Testis (tissue), 3 donors: ENCODE data around the gene CRHR1. TPM values are rescaled to one million over a fixed set of nuclear protein-coding genes. Genes with fewer than 3 reads are reported as not detected.

Source experiments
- DNase-seq: peaks from one replicate; pipeline ENCODE4 v3.0.0-alpha.2; 2019
- H3K27ac ChIP-seq, 2 donors: fragments of 200-600 bp; sonication (generic); one replicate each; pipeline ENCODE4 v1.5.1; 2019
- H3K27me3 ChIP-seq: fragments of 200-600 bp; sonication (generic); one replicate; pipeline ENCODE4 v1.5.1; 2019
- H3K36me3 ChIP-seq: fragments of 200-600 bp; sonication (generic); one replicate; pipeline ENCODE4 v1.5.1; 2017; ENCODE audit warnings: low read depth; ENCODE audit errors: missing control alignments
- H3K4me1 ChIP-seq: fragments of 200-600 bp; sonication (generic); one replicate; pipeline ENCODE4 v1.5.1; 2019
- H3K4me3 ChIP-seq, 2 donors: fragments of 200-600 bp; sonication (generic); one replicate each; pipeline ENCODE4 v1.5.1; 2017 to 2019
- H3K9me3 ChIP-seq: fragments of 200-600 bp; sonication (generic); one replicate; pipeline ENCODE4 v1.5.1; 2017
- POLR2A ChIP-seq: fragments of 450-650 bp; IDR thresholded peaks from one replicate; pipeline ENCODE4 v1.6.1; 2017; ENCODE audit warnings: antibody characterized with exemption, mild to moderate bottlenecking, moderate library complexity
- WGBS, 2 donors: methylation state at CpG; one replicate each; pipeline ENCODE4 v1.1.5; 2018; 5-methylcytosine and 5-hydroxymethylcytosine counted together
- intact Hi-C: fragments of 100-400 bp; cut with DNase I; formaldehyde crosslinking; loops from one replicate; pipeline ENCODE4 v1.15.1; 2023; ENCODE audit warnings: low total_unique reads
- polyA plus RNA-seq: library from polyadenylated mRNA; stranded (reverse); fragments of 350-450 nt; fragmentation: Illumina TruSeq; extraction: RNeasy Lipid Tissue Mini Kit (QIAGEN cat#74804); gene quantifications from one replicate; pipeline ENCODE4 v1.2.3, GENCODE V29; 2014; ENCODE audit warnings: low read depth, low replicate concordance; ENCODE audit not compliant: insufficient read depth
- total RNA-seq, 2 donors: library from RNA; depleted of rRNA; stranded (reverse); fragments of >200 nt; gene quantifications; one replicate each; pipeline ENCODE4 v1.2.3, GENCODE V29; 2016
- TF ChIP-seq, protein P1 (sequence below), 3 experiments: fragments of 450-650 bp in 2 of 3; fragments of 200-600 bp in 1 of 3; sonication (generic) in 1 of 3; IDR thresholded peaks; one replicate each; pipeline ENCODE4 v1.5.1; 2016 to 2019; ENCODE audit warnings: antibody characterized with exemption in 3 of 3, mild to moderate bottlenecking in 2 of 3, moderate library complexity in 1 of 3

Gene CRHR1
- total and polyA plus RNA-seq, 3 donors from 2014 or later, result 0.55 to 1.9 (median 0.55) TPM

DNA sequence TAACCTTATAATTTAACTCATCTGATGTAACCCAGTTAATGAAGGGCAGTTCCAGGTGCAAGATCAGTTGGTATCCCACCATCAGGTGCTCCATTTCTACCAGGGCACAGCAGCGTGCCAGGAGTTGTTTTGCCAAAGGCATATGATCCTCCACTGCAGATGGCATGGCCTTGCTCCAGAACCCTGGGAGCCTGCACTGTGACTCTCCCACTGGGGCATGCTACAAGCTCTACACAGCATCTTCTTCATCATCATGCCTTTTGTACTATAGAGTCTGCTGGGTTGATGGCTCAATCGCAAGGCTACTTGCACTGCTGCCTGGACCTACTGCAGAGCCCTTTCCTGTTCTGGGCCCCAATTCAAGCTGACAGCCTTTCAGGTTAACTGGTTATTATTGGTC, 98.9 kb downstream of the CRHR1 start:
- H3K4me3 ChIP-seq, result no peak overlapping the region
- TF ChIP-seq POLR2A, result no peak
- TF ChIP-seq, protein P1, sequence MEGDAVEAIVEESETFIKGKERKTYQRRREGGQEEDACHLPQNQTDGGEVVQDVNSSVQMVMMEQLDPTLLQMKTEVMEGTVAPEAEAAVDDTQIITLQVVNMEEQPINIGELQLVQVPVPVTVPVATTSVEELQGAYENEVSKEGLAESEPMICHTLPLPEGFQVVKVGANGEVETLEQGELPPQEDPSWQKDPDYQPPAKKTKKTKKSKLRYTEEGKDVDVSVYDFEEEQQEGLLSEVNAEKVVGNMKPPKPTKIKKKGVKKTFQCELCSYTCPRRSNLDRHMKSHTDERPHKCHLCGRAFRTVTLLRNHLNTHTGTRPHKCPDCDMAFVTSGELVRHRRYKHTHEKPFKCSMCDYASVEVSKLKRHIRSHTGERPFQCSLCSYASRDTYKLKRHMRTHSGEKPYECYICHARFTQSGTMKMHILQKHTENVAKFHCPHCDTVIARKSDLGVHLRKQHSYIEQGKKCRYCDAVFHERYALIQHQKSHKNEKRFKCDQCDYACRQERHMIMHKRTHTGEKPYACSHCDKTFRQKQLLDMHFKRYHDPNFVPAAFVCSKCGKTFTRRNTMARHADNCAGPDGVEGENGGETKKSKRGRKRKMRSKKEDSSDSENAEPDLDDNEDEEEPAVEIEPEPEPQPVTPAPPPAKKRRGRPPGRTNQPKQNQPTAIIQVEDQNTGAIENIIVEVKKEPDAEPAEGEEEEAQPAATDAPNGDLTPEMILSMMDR (IDR thresholded peaks at IDR 0.05), result no peak
- DNase-seq, result no peak

More for the DNA sequence above, 98.9 kb downstream of the CRHR1 start:
- intact Hi-C loops, result no loop called here
- Histone ChIP-seq H3K36me3 (no peaks in the 10 kb centered on the region), H3K9me3 (no peaks in the 10 kb centered on the region), H3K27ac (no peak overlapping the region), H3K27me3 (no peaks in the 10 kb centered on the region), H3K4me1 (no peaks in the 10 kb centered on the region)
- 83 to 97% methylated on average over 1 to 2 of the region's 2 CpGs for WGBS, 2 donors

Other genes starting within 250 kb of the CRHR1 start
- 10 to 100 TPM; 21.7 to 64.7 TPM for gene SPPL2C, start 60.6 kb downstream of the CRHR1 start, total RNA-seq
- 58.9 TPM for gene SPPL2C, start 60.6 kb downstream of the CRHR1 start, polyA plus RNA-seq
- gene MAPT, start 110.2 kb downstream of the CRHR1 start, total RNA-seq, result 1 to 10 TPM; 5.0 to 6.1 TPM
- gene MAPT, start 110.2 kb downstream of the CRHR1 start, polyA plus RNA-seq, result 100 TPM
- 1 to 10 TPM in 1 of 2 donors, not detected in 1; 1.3 TPM for gene STH, start 214.9 kb downstream of the CRHR1 start, total RNA-seq
- not detected for gene STH, start 214.9 kb downstream of the CRHR1 start, polyA plus RNA-seq